HT1080 (cell line): ENCODE results near the gene KLK4. TPM values are rescaled to one million over a fixed set of nuclear protein-coding genes. Genes with fewer than 3 reads are reported as not detected.

Experiments used
- DNase-seq: peaks from one replicate; pipeline ENCODE4 v3.0.0-alpha.2; 2015; ENCODE audit warnings: low read depth
- total RNA-seq: library from RNA; depleted of rRNA; stranded (reverse); fragments of >200 nt; shearing (Covaris generic); gene quantifications from 2 replicates; pipeline ENCODE4 v1.2.3, GENCODE V29; 2014; rRNA removed

KLK4 gene
- total RNA-seq, 1 experiment from 2014 or later: not detected

DNA sequence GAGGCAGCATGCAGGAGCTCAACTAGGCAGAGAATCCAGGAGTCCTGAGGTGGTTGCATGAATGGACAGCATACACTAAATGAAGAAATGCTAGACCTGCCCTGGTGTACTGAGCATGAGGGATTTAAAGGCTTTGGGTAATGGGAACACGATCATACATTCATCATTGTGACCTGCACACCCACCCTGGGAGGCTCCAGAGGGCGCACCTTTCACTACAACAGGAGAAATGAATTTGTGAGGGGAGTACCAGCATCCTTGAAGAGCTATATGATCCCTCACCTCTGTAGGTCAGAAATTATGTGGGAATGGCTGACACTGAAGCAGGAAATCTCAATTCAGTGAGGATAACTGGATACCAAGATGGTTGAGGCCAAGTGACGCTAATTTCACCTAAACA, 29.0 kb downstream of the KLK4 start:
- DNase-seq: no peak

- no peak for DNase-seq
Measured at GRCh38 chr19:50880241-50880640, 31.0 kb downstream of the KLK4 start.

DNA sequence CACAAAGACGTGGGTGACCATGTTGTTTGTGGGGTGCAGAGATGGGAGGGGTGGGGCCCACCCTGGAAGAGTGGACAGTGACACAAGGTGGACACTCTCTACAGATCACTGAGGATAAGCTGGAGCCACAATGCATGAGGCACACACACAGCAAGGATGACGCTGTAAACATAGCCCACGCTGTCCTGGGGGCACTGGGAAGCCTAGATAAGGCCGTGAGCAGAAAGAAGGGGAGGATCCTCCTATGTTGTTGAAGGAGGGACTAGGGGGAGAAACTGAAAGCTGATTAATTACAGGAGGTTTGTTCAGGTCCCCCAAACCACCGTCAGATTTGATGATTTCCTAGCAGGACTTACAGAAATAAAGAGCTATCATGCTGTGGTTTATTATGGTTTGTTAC, 32.3 kb downstream of the KLK4 start:
- DNase-seq: no peak

DNA sequence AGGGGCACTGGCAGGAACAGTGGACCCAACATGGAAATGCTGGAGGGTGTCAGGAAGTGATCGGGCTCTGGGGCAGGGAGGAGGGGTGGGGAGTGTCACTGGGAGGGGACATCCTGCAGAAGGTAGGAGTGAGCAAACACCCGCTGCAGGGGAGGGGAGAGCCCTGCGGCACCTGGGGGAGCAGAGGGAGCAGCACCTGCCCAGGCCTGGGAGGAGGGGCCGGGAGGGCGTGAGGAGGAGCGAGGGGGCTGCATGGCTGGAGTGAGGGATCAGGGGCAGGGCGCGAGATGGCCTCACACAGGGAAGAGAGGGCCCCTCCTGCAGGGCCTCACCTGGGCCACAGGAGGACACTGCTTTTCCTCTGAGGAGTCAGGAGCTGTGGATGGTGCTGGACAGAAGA, 33.9 kb downstream of the KLK4 start:
- DNase-seq: no peak

- DNase-seq: no peak
Measured at GRCh38 chr19:50876456-50876855, 34.7 kb downstream of the KLK4 start.

DNA sequence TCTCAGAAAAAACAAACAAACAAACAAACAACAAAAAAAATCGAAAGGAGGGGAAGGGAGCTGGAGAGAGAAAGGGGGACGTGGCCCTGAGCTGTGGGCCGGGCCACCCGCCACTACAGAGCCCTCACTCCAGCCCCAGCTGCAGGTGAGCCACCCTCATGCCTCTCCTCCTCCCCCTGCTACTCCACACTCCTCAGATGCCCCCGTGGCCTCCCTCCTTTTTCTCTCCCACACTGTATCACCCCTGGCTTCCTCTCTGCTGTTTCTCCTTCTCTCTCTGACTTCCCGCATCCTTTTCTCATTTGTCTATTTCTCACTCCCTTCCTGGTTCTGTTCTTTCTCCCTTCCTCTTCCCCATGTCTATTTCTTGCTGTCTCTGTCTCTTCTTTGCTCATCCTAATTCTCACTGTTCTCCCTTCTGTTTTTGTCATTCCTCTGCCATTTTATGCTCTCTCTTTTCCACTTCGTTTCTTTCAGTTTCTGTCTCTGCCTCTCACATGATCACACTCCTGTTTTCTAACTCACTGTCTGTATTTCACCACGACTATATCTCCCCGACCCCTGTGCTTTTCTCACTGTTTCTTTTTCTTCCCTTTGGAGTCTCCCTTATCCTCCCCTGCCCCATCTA, 35.3 kb downstream of the KLK4 start:
- DNase-seq: no peak

DNA sequence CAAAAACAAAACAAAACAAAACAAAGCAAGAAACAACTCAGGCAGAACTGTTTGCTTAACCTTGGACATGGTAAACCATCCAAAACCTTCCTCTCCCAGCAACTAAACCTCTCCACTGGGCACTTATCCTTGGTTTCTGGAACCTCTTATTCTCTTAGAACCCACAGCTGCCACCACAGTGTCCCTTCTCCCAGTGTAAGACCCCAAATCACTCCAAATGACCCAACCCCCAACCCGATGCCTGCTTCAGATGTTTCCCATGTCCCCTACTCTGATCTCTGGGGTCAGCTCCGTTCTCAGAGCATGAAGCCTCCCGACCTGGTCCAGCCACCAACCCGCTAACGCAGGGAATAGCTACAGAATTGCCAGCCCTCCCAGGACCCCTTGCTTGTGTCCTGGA, 37.0 kb downstream of the KLK4 start:
- DNase-seq: no peak

DNA sequence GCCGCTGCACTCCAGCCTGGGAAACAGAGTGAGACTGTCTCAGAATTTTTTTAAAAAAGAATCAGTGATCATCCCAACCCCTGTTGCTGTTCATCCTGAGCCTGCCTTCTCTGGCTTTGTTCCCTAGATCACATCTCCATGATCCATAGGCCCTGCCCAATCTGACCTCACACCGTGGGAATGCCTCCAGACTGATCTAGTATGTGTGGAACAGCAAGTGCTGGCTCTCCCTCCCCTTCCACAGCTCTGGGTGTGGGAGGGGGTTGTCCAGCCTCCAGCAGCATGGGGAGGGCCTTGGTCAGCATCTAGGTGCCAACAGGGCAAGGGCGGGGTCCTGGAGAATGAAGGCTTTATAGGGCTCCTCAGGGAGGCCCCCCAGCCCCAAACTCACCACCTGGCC, 38.1 kb downstream of the KLK4 start, which contains the start of gene KLK2:
KLK2 (plus strand) TSS at position 384 of the 400 bp plus-strand sequence. CDS start 35 bp downstream, outside the sequence.
- DNase-seq: no peak

DNA sequence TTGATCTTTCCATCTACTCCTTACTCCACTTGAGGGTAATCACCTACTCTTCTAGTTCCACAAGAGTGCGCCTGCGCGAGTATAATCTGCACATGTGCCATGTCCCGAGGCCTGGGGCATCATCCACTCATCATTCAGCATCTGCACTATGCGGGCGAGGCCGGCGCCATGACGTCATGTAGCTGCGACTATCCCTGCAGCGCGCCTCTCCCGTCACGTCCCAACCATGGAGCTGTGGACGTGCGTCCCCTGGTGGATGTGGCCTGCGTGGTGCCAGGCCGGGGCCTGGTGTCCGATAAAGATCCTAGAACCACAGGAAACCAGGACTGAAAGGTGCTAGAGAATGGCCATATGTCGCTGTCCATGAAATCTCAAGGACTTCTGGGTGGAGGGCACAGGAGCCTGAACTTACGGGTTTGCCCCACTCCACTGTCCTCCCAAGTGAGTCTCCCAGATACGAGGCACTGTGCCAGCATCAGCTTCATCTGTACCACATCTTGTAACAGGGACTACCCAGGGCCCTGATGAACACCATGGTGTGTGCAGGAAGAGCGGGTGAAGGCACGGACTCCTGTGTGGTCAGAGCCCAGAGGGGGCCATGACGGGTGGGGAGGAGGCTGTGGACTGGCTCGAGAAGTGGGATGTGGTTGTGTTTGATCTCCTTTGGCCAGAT, 40.6 kb downstream of the KLK4 start:
- peak; percentile 74 for DNase-seq

DNA sequence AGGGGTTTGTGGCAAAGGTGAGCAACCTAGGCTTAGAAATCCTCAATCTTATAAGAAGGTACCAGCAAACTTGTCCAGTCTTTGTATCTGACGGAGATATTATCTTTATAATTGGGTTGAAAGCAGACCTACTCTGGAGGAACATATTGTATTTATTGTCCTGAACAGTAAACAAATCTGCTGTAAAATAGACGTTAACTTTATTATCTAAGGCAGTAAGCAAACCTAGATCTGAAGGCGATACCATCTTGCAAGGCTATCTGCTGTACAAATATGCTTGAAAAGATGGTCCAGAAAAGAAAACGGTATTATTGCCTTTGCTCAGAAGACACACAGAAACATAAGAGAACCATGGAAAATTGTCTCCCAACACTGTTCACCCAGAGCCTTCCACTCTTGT, 41.7 kb downstream of the KLK4 start:
- no peak for DNase-seq

- no peak for DNase-seq
Measured at GRCh38 chr19:50861496-50862286, 49.5 kb downstream of the KLK4 start.

- no peak for DNase-seq
Measured at GRCh38 chr19:50861010-50861409, 50.2 kb downstream of the KLK4 start.

DNA sequence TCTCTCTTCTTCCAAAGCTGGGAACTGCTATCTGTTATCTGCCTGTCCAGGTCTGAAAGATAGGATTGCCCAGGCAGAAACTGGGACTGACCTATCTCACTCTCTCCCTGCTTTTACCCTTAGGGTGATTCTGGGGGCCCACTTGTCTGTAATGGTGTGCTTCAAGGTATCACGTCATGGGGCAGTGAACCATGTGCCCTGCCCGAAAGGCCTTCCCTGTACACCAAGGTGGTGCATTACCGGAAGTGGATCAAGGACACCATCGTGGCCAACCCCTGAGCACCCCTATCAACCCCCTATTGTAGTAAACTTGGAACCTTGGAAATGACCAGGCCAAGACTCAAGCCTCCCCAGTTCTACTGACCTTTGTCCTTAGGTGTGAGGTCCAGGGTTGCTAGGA, 51.3 kb downstream of the KLK4 start:
- no peak for DNase-seq

GRCh38 chr19:50858886-50859285, 52.3 kb downstream of the KLK4 start:
- DNase-seq: no peak

- no peak for DNase-seq
Measured at GRCh38 chr19:50857366-50857765, 53.8 kb downstream of the KLK4 start.

Other genes starting within 250 kb of the KLK4 start
- 9.3 and 10.5 TPM in 2 replicates for gene SHANK1, start 191.6 kb downstream of the KLK4 start, total RNA-seq
- gene CLEC11A, start 188.0 kb downstream of the KLK4 start, total RNA-seq: 163 and 168 TPM in 2 replicates
- gene GPR32, start 140.9 kb downstream of the KLK4 start, total RNA-seq: not detected in 2 replicates
- gene ACP4, start 121.0 kb downstream of the KLK4 start, total RNA-seq: not detected in 2 replicates
- gene KLK1, start 87.6 kb downstream of the KLK4 start, total RNA-seq: not detected in 2 replicates
- gene KLK15, start 77.8 kb downstream of the KLK4 start, total RNA-seq: not detected in 2 replicates
- not detected in 2 replicates for gene KLK3, start 56.5 kb downstream of the KLK4 start, total RNA-seq
- gene KLK2, start 38.0 kb downstream of the KLK4 start, total RNA-seq: not detected in 2 replicates
- not detected in 2 replicates for gene KLK5, start 41.6 kb upstream of the KLK4 start, total RNA-seq
- gene KLK6, start 58.2 kb upstream of the KLK4 start, total RNA-seq: 0.20 TPM in 1 of 2 replicates, not detected in the other
- gene KLK7, start 72.5 kb upstream of the KLK4 start, total RNA-seq: not detected in 2 replicates
- not detected in 2 replicates for gene KLK8, start 90.2 kb upstream of the KLK4 start, total RNA-seq
- gene KLK10, start 108.3 kb upstream of the KLK4 start, total RNA-seq: not detected in 2 replicates
- gene KLK11, start 115.2 kb upstream of the KLK4 start, total RNA-seq: not detected in 2 replicates
- gene KLK12, start 123.6 kb upstream of the KLK4 start, total RNA-seq: not detected in 2 replicates
- not detected in 2 replicates for gene KLK13, start 153.7 kb upstream of the KLK4 start, total RNA-seq
- gene KLK14, start 171.5 kb upstream of the KLK4 start, total RNA-seq: not detected in 2 replicates
- gene CTU1, start 197.0 kb upstream of the KLK4 start, total RNA-seq: 26.5 and 32.3 TPM in 2 replicates
- 0.67 and 1.4 TPM in 2 replicates for gene SIGLEC9, start 213.5 kb upstream of the KLK4 start, total RNA-seq
- not detected in 2 replicates for gene SIGLEC7, start 230.9 kb upstream of the KLK4 start, total RNA-seq